Measurements from ENCODE around the gene ATXN7L1. TPM values are rescaled to one million over a fixed set of nuclear protein-coding genes. Genes with fewer than 3 reads are reported as not detected.

The ATXN7L1 gene
- total RNA-seq, 2 experiments from 2014 or later, result 3.5 to 5.0 TPM

DNA sequence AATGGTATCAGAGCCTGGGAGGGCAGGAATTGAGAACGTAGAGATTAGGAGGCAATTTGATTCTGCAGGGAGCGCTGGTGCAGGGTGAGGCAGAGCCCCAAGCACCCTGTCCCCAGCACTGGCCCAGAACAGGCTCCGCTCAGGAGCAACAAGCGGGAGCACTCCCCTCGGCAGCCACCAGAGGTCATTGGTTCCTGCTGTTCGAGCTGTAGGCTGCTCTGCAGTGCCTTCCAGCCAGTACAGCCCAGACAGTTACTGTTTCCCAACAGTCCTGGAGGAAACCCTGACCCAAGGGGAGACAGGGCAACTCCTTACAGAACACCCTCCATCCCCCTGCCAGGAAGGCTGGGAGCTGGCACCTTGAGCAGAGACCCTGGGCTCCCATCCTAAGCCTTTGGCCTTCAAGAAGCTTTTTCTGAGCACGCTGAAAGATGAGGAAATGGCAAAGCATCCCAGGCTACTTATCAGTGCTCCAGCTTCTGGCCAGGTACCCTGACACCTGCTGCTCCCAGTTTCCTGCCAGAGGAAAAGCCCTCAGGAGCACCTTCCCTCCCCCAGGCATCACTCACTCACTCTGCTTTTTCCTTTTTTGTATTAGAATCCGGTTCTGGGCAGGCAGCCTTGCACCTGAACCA is 223.9 kb downstream of the ATXN7L1 start:
- H3K27ac Mint-ChIP-seq, result no peak overlapping the region
- POLR2A ChIA-PET, result no interaction called here
- ATAC-seq (peak; percentile 87), DNase-seq (peak; percentile 76)
- CTCF ChIA-PET, result interaction anchor here (0.6 to 2.0 kb wide), 21 partner anchors 17 to 730 kb away, joined by 3 to 14 read pairs (median 5); no protein-coding TSS in a partner anchor
- H3K36me3 Mint-ChIP-seq (ENCODE audit: low read depth), result no peaks in the 10 kb centered on the region
- H3K27me3 Mint-ChIP-seq (ENCODE audit: low read depth), result no peaks in the 10 kb centered on the region
- H3K4me1 Mint-ChIP-seq (ENCODE audit: low read depth), result peaks cover 5% of the 10 kb centered on the region
- H3K4me3 Mint-ChIP-seq, result no peak overlapping the region
- no peaks in the 10 kb centered on the region for H3K9me3 Mint-ChIP-seq (ENCODE audit: insufficient read depth)

DNA sequence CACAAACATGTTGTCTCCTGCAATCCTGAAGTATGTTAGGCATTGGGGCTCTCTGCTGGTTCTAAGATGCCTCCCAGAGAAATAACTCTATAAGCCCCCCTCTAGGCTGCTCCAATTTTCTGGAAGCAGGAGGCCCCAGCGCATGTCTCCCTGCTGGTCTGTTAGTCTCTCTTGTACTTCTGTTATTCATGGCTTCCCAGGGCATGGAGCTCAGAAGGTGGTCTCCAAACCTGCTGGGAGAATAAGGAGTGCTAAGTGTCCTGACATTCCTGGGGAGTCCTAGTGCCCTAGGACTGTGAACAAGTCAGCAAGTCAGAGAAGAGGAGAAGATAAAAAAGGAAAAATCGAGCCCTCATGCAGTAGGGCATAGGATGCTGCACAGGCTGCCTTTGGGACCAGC is 224.6 kb downstream of the ATXN7L1 start:
- POLR2A ChIA-PET, result no interaction called here

DNA sequence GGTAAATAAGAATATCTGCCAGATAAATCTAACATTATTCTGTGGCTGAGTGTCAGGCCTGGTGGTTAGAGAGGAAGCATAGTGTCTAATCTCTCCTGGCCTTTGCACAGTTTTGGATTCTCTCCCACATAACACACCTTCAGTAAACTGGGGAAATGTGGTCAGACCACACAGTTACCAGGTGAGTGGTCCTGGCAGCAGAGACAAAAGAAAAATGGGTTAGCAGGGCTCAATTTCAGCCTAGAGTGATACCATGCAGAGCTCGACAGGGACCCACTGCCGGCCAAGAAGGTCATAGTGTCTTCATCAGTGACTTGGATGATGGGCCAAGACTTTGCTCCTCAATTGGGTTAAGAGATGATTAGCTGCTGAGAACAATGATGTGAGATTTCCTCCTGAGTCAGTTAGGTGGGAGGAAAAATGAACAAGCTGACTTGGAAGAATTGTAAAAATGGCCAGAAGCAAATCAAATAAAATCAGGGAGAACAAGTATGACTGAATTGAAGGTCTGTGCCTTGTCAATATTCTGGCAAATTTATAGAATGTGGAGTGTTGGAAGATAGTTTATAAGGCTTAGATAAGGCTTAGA is 225.9 kb downstream of the ATXN7L1 start:
- ATAC-seq, result no peak
- H3K36me3 Mint-ChIP-seq (ENCODE audit: low read depth), result no peaks in the 10 kb centered on the region

More for the DNA sequence above, 224.6 kb downstream of the ATXN7L1 start:
- no peaks in the 10 kb centered on the region for H3K36me3 Mint-ChIP-seq (ENCODE audit: low read depth)
- H3K9me3 Mint-ChIP-seq (ENCODE audit: insufficient read depth), result no peaks in the 10 kb centered on the region
- DNase-seq, result no peak
- no peak for ATAC-seq
- H3K27ac Mint-ChIP-seq, result no peak overlapping the region
- CTCF ChIA-PET, result interaction anchor here (1.0 to 2.0 kb wide), 9 partner anchors 17 to 392 kb away, joined by 3 to 14 read pairs (median 5); no protein-coding TSS in a partner anchor
- no peaks in the 10 kb centered on the region for H3K27me3 Mint-ChIP-seq (ENCODE audit: low read depth)
- no peak overlapping the region for H3K4me3 Mint-ChIP-seq
- peaks cover 5% of the 10 kb centered on the region for H3K4me1 Mint-ChIP-seq (ENCODE audit: low read depth)

DNA sequence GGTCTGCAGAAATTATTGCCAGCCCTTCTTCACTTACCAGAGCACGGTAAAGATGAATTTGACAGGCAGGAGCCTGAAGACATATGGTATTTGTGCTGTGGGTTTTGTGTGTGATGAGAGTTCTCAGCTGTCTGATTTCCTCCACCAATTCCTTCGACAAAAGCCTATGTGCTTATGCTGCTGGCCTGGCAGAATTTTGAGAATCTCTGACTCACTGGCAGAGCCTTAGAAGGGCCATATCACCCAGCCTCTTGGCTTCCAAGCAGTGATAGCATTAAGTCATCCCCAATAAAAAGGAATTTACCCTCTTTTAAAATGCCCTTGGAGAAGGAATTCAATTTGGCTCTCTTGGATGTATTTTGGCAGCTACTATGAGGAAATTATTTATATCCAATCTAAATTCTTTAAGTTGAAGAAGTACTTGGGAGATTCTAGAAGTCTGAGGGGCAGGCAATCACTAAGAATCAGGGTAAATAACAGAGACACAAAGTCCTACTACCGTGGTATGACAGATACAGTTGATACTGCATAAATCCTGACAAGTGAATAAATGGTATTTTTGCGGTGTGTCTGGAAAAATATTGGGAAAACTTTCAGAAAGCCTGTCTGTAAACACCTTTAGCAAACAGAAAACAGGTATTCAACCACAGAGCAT is 226.5 kb downstream of the ATXN7L1 start:
- Mint-ChIP-seq H3K4me1 (ENCODE audit: low read depth) (peaks cover 5% of the 10 kb centered on the region), H3K27me3 (ENCODE audit: low read depth) (no peaks in the 10 kb centered on the region), H3K4me3 (no peak overlapping the region), H3K36me3 (ENCODE audit: low read depth) (no peaks in the 10 kb centered on the region), H3K27ac (no peak overlapping the region), H3K9me3 (ENCODE audit: insufficient read depth) (no peaks in the 10 kb centered on the region)
- ChIA-PET POLR2A (no interaction called here), CTCF (no interaction called here)
- DNase-seq, result no peak
- ATAC-seq, result no peak

More for the DNA sequence above, 225.9 kb downstream of the ATXN7L1 start:
- H3K9me3 Mint-ChIP-seq (ENCODE audit: insufficient read depth), result no peaks in the 10 kb centered on the region
- no peak overlapping the region for H3K4me3 Mint-ChIP-seq
- no peaks in the 10 kb centered on the region for H3K27me3 Mint-ChIP-seq (ENCODE audit: low read depth)
- no peak for DNase-seq
- H3K4me1 Mint-ChIP-seq (ENCODE audit: low read depth), result peaks cover 5% of the 10 kb centered on the region
- H3K27ac Mint-ChIP-seq, result no peak overlapping the region
- CTCF ChIA-PET, result interaction anchor here (0.7 kb wide), 1 partner anchor 391 kb away, joined by 3 read pairs; no protein-coding TSS in a partner anchor
- POLR2A ChIA-PET, result no interaction called here

DNA sequence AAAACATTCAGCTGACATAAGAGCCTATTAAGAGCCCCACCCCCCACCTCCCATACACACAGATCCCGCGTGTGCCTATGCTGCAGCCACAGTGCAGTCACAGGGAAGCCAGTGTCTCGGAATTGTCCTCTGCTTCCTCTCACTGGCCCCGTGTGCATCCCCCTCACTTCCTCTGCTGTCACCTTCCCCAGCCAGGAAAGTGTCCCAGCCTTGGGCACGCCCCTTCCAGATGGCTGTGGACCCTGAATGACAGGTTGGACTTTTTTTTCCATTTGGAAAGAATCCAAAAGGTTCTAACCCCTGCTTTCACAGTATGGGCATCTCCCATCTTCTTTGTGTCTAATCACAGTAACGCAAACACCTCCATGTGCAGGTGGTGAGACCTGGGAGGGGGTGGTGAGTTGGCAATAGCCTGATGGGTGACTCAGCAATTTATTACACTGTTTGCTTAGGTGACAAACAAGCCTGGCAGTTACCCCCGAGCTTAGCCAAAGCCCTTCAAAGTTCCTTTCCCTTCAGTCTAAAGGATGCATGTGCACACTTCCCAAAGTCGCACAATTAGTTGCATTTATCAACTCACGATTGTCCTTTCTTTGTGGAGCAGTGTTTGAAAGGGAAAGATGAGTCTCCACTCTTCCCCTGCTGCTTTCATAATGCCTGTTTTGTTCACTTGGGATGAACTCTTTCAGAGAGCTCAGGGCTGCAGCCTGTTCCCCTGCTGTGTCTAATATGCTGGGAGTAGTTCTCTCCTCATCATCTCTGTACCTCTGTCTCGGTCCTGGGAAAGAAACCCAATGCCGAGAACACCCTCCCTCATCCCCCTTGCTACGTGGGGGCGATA is 227.6 kb downstream of the ATXN7L1 start:
- H3K9me3 Mint-ChIP-seq (ENCODE audit: insufficient read depth), result no peaks in the 10 kb centered on the region
- no peaks in the 10 kb centered on the region for H3K36me3 Mint-ChIP-seq (ENCODE audit: low read depth)
- DNase-seq (no peak), ATAC-seq (no peak)
- peaks cover 5% of the 10 kb centered on the region for H3K4me1 Mint-ChIP-seq (ENCODE audit: low read depth)
- H3K4me3 Mint-ChIP-seq, result no peak overlapping the region
- no peaks in the 10 kb centered on the region for H3K27me3 Mint-ChIP-seq (ENCODE audit: low read depth)
- no peak overlapping the region for H3K27ac Mint-ChIP-seq
- CTCF ChIA-PET, result interaction anchor here (1.7 kb wide), 1 partner anchor 9 kb away, joined by 10 read pairs; no protein-coding TSS in a partner anchor
- POLR2A ChIA-PET, result no interaction called here

DNA sequence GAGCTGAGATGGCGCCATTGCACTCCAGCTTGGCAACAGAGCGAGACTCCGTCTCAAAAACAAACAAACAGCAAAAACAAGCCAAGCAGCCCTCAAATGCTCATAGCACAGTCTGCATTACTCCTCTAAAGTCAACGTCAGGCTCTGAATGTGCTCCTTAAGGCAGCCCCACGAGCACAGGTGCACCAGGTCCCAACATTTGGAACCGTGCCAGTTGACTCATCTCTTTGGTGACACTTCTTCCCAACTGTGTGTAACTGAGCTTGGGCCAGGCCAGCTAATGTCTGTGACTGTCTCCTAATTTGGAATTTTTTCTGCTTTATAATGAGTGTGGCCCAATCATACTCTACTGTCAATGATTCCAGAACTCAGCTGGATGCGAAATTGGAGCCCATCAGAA is 228.8 kb downstream of the ATXN7L1 start:
- H3K27ac Mint-ChIP-seq, result no peak overlapping the region
- H3K27me3 Mint-ChIP-seq (ENCODE audit: low read depth), result no peaks in the 10 kb centered on the region
- no peak overlapping the region for H3K4me3 Mint-ChIP-seq
- ATAC-seq, result no peak
- peaks cover 5% of the 10 kb centered on the region for H3K4me1 Mint-ChIP-seq (ENCODE audit: low read depth)
- ChIA-PET POLR2A (interaction anchor here (0.8 kb wide), 1 partner anchor 113 kb away, joined by 3 read pairs; no protein-coding TSS in a partner anchor), CTCF (interaction anchor here (1.0 to 1.7 kb wide), 2 partner anchors 10 to 112 kb away, joined by 4 to 10 read pairs; no protein-coding TSS in a partner anchor)
- H3K9me3 Mint-ChIP-seq (ENCODE audit: insufficient read depth), result no peaks in the 10 kb centered on the region
- no peak for DNase-seq
- no peaks in the 10 kb centered on the region for H3K36me3 Mint-ChIP-seq (ENCODE audit: low read depth)

DNA sequence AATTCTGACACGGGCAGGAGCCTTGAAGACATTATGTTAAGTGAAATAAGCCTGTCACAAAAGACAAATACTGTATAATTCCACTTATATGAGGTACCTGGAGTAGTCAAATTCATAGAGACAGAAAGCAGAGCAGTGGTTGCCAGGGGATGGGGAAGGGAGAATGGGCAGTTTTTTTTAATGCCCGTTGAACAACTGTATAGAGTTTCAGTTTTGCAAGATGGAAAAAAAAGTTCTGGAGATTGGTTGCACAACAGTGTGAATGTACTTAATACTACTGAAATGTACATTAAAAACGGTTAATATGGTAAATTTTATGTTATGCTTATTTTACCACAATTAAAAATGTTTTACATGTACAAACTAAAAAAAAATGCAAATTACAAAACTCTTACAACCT is 231.5 kb downstream of the ATXN7L1 start:
- H3K4me1 Mint-ChIP-seq (ENCODE audit: low read depth), result peaks cover under 1% of the 10 kb centered on the region
- ChIA-PET CTCF (no interaction called here), POLR2A (no interaction called here)
- no peak for DNase-seq
- no peaks in the 10 kb centered on the region for H3K9me3 Mint-ChIP-seq (ENCODE audit: insufficient read depth)
- H3K4me3 Mint-ChIP-seq, result no peak overlapping the region
- ATAC-seq, result no peak
- no peaks in the 10 kb centered on the region for H3K36me3 Mint-ChIP-seq (ENCODE audit: low read depth)
- H3K27ac Mint-ChIP-seq, result no peak overlapping the region
- no peaks in the 10 kb centered on the region for H3K27me3 Mint-ChIP-seq (ENCODE audit: low read depth)

DNA sequence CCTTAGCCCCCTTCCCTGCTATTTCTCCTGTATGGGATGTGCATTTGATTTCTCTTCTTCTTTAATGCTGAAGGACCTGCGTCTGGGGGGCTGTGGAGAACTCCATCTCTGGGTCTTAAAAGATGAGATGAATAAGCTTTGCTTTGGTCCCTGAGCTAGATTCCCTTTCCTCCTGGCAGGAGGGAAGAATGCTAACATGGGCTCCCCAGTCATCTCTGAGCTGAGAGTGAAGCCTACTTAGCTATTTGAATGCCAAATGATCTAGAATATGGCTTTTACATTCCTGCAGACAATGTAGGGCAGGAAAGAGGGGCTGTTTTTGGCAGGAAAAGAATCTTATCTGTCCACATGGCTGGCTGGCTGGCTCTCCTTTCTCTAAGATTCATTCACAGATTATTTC is 232.5 kb downstream of the ATXN7L1 start:
- Mint-ChIP-seq H3K27me3 (ENCODE audit: low read depth) (no peaks in the 10 kb centered on the region), H3K9me3 (ENCODE audit: insufficient read depth) (no peaks in the 10 kb centered on the region), H3K4me3 (no peak overlapping the region), H3K4me1 (ENCODE audit: low read depth) (no peaks in the 10 kb centered on the region), H3K36me3 (ENCODE audit: low read depth) (no peaks in the 10 kb centered on the region), H3K27ac (no peak overlapping the region)
- ATAC-seq (no peak), DNase-seq (no peak)
- CTCF ChIA-PET, result interaction anchor here (1.0 to 1.5 kb wide), 3 partner anchors 13 to 327 kb away, joined by 3 to 7 read pairs (median 3); no protein-coding TSS in a partner anchor
- POLR2A ChIA-PET, result no interaction called here

DNA sequence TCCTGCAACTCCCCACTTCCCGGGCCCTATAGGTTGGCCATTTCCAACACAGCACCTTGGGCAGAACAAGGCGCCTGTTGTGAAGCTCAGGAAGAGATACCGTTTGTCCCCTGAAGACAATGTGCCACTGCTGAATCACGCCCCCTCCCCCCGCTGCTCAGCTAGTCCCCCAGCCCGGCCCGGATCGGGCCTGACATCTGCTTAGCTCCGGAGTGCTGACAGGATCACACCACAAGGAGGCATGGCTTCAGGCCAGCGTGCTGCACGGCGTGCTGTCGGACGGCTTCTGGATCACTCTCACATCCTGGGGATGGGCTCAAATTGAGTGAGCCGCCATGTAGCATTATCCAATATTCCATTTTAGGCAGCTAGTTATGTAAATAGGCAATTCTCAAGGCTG is 233.0 kb downstream of the ATXN7L1 start:
- no peaks in the 10 kb centered on the region for H3K36me3 Mint-ChIP-seq (ENCODE audit: low read depth)
- H3K27ac Mint-ChIP-seq, result no peak overlapping the region
- ChIA-PET CTCF (interaction anchor here (1.0 to 1.5 kb wide), 3 partner anchors 14 to 328 kb away, joined by 3 to 7 read pairs (median 3); no protein-coding TSS in a partner anchor), POLR2A (no interaction called here)
- H3K4me1 Mint-ChIP-seq (ENCODE audit: low read depth), result no peaks in the 10 kb centered on the region
- DNase-seq, result no peak
- no peaks in the 10 kb centered on the region for H3K9me3 Mint-ChIP-seq (ENCODE audit: insufficient read depth)
- H3K27me3 Mint-ChIP-seq (ENCODE audit: low read depth), result no peaks in the 10 kb centered on the region
- no peak for ATAC-seq
- no peak overlapping the region for H3K4me3 Mint-ChIP-seq

DNA sequence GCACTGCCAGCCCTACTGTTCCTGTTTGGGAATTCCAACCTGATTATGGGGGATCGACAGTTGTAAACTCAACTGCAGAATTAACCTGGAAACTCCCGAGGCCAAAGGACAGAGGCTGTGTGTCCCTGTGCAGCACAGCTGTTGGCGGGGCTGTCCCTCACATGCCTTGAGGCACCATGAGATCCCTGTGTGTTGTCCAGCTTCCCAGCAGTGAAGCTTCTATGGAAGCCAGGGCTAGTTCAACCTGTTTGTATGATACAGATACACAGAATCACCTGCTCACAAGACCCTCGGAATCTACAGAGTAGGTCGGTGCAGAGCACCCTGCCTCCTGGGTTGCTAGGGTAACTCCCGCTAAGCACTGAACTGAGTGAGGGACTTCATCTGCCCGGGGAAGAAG is 234.1 kb downstream of the ATXN7L1 start:
- no peak for ATAC-seq
- Mint-ChIP-seq H3K4me3 (no peak overlapping the region), H3K36me3 (ENCODE audit: low read depth) (no peaks in the 10 kb centered on the region), H3K4me1 (ENCODE audit: low read depth) (no peaks in the 10 kb centered on the region), H3K27ac (no peak overlapping the region), H3K9me3 (ENCODE audit: insufficient read depth) (no peaks in the 10 kb centered on the region), H3K27me3 (ENCODE audit: low read depth) (no peaks in the 10 kb centered on the region)
- ChIA-PET POLR2A (no interaction called here), CTCF (interaction anchor here (2.6 kb wide), 1 partner anchor 14 kb away, joined by 12 read pairs; no protein-coding TSS in a partner anchor)
- no peak for DNase-seq

DNA sequence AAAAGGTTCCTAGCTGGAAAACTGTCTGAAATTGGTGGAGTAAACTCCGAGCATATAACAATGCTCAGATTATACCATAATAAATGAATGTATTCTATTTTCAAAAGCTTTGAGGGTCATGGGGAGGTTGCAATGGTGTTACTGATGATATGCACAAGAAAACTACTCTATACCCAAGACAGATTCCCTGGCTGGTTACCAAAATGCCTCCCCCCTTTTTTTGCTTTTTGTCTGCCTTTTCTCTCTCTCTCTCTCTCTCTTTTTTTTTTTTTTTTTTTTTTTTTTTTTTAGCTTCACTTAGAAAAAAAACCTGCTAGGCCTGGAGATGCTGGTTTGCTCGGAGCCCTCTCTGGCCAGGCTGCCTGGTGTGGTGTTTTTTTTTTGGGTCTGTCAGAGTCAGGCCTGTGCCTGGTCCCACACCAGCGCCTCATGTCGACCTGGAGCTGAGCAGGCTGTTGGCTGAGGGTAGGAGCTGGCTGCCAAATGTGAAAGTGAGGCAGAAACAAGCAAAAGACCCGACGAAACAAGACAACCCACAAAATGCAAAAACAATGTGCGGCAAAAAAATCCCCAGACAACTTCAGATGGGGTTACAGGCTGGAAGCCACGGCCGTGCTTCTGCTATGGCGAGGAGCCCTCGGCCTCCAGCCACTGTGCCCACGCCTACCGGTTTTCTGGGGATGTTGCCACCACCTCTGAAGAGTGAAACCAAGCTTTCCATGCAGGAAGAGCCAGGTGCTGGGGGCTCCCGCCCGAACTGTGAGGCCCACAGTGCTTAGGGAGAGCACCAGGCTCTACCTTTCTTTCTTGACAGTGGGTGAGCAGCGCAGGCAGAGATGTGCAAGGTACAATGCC is 235.2 kb downstream of the ATXN7L1 start:
- Mint-ChIP-seq H3K4me1 (ENCODE audit: low read depth) (no peaks in the 10 kb centered on the region), H3K4me3 (no peak overlapping the region), H3K27me3 (ENCODE audit: low read depth) (no peaks in the 10 kb centered on the region), H3K27ac (no peak overlapping the region), H3K36me3 (ENCODE audit: low read depth) (no peaks in the 10 kb centered on the region), H3K9me3 (ENCODE audit: insufficient read depth) (no peaks in the 10 kb centered on the region)
- ChIA-PET CTCF (interaction anchor here (2.6 kb wide), 1 partner anchor 16 kb away, joined by 12 read pairs; no protein-coding TSS in a partner anchor), POLR2A (no interaction called here)
- ATAC-seq (no peak), DNase-seq (no peak)
